ENCODE measurements around the gene DIAPH1.

Gene DIAPH1

DNA sequence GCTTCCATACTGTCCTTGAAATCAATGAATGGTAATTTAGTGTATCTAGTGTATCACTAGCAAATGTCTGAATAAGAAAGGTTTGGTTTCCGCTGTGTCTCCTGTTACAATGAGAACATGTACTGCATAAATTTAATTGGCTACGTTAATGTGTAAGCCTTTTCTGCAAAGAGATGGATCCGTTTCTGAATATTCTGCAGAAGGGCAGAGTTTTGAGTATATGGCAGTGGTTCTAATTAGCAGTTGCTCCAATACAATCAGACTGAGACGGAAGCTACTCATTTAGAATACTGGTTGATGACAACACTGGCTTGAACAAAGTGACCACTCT, 134.5 kb downstream of the DIAPH1 start:
- DNase-seq (ENCODE audit: low spot score): no peak

DNA sequence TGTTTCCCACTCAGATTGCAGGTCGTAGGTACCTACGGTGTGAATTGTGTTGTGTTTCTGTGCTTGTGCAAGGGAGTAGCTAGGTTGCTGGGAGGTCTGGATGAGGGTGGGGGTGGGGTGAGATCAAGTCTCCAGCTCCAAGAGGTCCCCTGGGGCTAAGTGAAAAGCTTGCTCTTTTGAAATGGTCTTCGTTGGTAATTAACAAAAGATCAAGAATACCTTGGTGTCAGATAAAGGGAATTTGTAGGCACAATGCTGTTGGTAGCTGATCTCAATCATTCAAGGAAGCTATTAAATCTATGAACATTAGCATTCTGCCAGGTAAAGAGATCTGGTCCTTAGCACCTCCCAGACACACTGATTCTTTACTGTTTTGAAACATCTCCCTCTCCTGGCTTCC, 134.9 kb downstream of the DIAPH1 start:
- DNase-seq (ENCODE audit: low spot score): no peak

DNA sequence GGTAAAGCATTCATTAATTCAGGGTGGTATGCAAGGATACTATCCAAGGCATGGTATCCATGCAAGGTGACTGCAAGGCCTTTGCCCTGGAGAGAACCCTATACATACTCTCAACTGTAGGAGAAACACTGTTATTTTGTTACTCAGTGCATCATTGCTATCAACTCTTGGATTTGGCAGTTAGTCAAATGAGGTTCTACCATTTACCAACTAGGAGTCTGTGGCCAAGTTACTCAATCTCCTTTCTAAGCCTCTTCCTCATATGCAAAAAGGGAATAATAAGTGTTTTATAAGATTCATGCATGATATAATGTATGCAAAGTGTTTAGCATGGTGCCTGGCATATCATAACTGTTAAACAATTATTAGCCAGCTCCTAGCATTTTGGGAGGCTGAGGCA, 139.0 kb downstream of the DIAPH1 start:
- no peak for DNase-seq (ENCODE audit: low spot score)

DNA sequence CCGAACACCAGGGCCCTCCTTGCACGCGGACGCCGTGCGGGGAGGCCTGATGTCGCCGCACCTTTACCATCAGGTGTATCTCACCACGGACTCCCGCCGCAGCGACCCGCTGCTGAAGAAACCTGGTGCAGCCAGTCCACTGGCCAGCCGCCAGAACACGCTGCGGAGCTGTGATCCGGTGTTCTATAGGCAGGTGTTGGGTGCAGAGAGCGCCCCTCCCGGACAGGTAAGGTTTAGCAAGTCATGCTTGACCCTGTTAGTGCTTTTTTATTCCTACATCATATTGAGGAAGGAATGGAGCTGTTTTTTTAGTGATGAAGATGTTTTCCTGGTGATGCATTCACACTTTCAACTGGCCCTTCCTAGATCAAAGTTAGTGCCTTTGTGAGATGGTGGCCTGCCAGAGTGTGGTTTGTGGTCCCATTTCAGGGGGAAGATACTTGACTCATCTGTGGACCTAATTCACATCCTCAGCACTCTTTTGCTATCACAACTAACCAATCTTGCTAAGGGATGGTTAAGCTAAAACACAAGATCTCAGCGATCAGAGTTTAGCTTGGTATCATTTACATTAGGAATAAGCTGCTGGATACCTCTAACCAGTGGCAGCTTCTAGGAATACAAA, 140.4 kb downstream of the DIAPH1 start:
- DNase-seq (ENCODE audit: low spot score): no peak

DNA sequence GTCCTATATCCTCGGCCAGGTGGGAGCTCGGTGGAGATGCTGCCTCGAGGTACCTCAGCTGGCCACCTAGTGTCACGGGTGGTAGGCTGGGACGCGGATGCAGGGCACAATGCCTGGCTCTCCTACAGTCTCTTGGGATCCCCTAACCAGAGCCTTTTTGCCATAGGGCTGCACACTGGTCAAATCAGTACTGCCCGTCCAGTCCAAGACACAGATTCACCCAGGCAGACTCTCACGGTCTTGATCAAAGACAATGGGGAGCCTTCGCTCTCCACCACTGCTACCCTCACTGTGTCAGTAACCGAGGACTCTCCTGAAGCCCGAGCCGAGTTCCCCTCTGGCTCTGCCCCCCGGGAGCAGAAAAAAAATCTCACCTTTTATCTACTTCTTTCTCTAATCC, 141.0 kb downstream of the DIAPH1 start:
- no peak for DNase-seq (ENCODE audit: low spot score)

DNA sequence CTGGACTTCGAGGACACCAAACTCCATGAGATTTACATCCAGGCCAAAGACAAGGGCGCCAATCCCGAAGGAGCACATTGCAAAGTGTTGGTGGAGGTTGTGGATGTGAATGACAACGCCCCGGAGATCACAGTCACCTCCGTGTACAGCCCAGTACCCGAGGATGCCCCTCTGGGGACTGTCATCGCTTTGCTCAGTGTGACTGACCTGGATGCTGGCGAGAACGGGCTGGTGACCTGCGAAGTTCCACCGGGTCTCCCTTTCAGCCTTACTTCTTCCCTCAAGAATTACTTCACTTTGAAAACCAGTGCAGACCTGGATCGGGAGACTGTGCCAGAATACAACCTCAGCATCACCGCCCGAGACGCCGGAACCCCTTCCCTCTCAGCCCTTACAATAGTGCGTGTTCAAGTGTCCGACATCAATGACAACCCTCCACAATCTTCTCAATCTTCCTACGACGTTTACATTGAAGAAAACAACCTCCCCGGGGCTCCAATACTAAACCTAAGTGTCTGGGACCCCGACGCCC, 141.7 kb downstream of the DIAPH1 start:
- no peak for DNase-seq (ENCODE audit: low spot score)

DNA sequence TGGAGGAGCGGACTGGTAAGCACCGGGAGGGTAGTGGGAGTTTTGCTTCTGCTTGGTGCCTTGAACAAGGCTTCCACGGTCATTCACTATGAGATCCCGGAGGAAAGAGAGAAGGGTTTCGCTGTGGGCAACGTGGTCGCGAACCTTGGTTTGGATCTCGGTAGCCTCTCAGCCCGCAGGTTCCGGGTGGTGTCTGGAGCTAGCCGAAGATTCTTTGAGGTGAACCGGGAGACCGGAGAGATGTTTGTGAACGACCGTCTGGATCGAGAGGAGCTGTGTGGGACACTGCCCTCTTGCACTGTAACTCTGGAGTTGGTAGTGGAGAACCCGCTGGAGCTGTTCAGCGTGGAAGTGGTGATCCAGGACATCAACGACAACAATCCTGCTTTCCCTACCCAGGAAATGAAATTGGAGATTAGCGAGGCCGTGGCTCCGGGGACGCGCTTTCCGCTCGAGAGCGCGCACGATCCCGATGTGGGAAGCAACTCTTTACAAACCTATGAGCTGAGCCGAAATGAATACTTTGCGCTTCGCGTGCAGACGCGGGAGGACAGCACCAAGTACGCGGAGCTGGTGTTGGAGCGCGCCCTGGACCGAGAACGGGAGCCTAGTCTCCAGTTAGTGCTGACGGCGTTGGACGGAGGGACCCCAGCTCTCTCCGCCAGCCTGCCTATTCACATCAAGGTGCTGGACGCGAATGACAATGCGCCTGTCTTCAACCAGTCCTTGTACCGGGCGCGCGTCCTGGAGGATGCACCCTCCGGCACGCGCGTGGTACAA, 142.5 kb downstream of the DIAPH1 start:
- DNase-seq (ENCODE audit: low spot score): no peak

DNA sequence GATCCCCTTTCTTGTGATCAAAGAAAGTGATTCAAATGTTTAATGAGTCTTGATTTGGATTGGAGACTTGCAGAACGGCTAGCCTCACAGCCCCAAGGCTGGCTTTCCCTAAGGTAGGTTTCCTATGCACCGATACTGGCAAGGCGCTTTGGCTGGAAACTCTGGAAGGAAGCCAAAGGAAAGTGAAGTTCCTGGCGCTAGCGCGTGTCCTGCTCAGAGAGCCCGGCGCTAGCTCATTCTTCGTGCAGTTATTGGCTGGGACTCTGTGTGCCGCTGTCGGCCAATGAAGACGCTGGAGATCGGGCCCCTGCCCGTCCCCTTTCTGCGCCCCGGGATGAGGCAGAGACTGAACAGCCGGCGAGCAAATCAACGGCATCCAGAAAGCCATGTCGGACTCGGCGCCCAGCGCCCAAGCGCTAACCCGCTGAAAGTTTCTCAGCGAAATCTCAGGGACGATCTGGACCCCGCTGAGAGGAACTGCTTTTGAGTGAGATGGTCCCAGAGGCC, 143.1 kb downstream of the DIAPH1 start, which contains the start of gene PCDHGC3:
PCDHGC3 (plus strand) TSS at position 342 of the 507 bp plus-strand sequence; CDS start at position 493, 151 bp downstream.
- peak; percentile 1 for DNase-seq (ENCODE audit: low spot score)

DNA sequence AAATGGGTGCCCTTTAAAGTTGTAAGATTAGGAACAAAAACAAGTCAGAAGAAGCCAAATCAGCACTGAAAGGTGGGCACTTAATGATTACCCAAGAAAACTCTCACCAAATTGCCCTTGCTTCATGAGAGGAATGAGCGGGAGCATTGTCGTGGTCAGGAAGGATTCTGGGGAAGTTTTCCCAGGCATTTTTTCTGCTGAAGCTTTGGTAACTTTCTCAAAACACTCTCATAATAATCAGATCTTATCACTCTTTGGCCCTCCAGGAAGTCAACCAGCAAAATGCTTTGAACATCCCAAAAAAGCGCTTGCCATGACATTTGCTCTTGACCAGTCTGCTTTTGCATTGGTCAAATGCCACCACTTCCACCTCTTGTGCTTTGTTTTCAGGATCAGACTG, 153.4 kb downstream of the DIAPH1 start:
- no peak for DNase-seq (ENCODE audit: low spot score)

Data from CD4-positive, alpha-beta T cell treated with Interleukin-15 for 4 hours (primary cell).